PFSK-1 (cell line): ENCODE measurements around the gene EPHB3.

Experiments used
- FOXP2 ChIP-seq: optimal IDR thresholded peaks from 2 replicates; pipeline ENCODE3; 2011; ENCODE audit warnings: borderline replicate concordance, control low read depth, inconsistent platforms; ENCODE audit not compliant: insufficient read depth; ENCODE audit errors: extremely low read length, extremely low read depth
- POLR2AphosphoS5 ChIP-seq: IDR thresholded peaks from 2 replicates; pipeline ENCODE4 v1.6.1; 2012; ENCODE audit warnings: low read depth, mild to moderate bottlenecking, control low read depth, low read length, moderate library complexity
- SIN3A ChIP-seq: IDR thresholded peaks from 2 replicates; pipeline ENCODE4 v1.6.1; 2012; ENCODE audit warnings: mild to moderate bottlenecking, low read length, moderate library complexity, borderline replicate concordance; ENCODE audit not compliant: insufficient read depth
- TAF1 ChIP-seq: IDR thresholded peaks from 2 replicates; pipeline ENCODE4 v1.6.1; 2012; ENCODE audit warnings: low read length, control low read depth, borderline replicate concordance; ENCODE audit not compliant: insufficient read depth
- TF ChIP-seq, protein P1 (sequence below), 2 experiments: IDR thresholded peaks; 2 replicates each; pipeline versions ENCODE4 v1.6.1 to v1.8.0; 2011 to 2012; ENCODE audit warnings: low read depth in 2 of 2, low read length in 2 of 2, control low read depth in 1 of 2, inconsistent platforms in 1 of 2, mild to moderate bottlenecking in 1 of 2, moderate library complexity in 1 of 2; ENCODE audit not compliant: insufficient read depth in 1 of 2

Gene EPHB3

DNA sequence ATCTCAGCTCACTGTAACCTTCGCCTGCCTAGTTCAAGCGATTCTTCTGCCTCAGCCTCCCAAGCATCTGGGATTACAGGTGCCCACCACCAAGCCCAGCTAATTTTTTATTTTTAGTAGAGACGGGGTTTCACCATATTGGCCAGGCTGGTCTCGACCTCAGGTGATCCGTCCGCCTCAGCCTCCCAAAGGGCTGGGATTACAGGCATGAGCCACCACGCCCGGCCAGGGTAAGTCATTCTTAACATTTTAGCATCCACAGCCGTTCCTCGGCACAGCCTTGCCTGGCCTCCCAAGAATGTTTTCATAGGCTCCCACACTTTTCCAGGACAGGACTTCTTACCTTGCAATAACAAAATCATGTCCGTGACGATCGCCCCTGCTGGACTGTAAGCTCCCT, 8.7 kb upstream of the EPHB3 start:
- TF ChIP-seq, protein P1, sequence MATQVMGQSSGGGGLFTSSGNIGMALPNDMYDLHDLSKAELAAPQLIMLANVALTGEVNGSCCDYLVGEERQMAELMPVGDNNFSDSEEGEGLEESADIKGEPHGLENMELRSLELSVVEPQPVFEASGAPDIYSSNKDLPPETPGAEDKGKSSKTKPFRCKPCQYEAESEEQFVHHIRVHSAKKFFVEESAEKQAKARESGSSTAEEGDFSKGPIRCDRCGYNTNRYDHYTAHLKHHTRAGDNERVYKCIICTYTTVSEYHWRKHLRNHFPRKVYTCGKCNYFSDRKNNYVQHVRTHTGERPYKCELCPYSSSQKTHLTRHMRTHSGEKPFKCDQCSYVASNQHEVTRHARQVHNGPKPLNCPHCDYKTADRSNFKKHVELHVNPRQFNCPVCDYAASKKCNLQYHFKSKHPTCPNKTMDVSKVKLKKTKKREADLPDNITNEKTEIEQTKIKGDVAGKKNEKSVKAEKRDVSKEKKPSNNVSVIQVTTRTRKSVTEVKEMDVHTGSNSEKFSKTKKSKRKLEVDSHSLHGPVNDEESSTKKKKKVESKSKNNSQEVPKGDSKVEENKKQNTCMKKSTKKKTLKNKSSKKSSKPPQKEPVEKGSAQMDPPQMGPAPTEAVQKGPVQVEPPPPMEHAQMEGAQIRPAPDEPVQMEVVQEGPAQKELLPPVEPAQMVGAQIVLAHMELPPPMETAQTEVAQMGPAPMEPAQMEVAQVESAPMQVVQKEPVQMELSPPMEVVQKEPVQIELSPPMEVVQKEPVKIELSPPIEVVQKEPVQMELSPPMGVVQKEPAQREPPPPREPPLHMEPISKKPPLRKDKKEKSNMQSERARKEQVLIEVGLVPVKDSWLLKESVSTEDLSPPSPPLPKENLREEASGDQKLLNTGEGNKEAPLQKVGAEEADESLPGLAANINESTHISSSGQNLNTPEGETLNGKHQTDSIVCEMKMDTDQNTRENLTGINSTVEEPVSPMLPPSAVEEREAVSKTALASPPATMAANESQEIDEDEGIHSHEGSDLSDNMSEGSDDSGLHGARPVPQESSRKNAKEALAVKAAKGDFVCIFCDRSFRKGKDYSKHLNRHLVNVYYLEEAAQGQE (IDR thresholded peaks at IDR 0.05; ENCODE audit: insufficient read depth in 1 of 2, low read depth in 2 of 2, low read length in 2 of 2): no peak
- TF ChIP-seq SIN3A: no peak
- TF ChIP-seq TAF1: no peak
- TF ChIP-seq FOXP2: no peak
- TF ChIP-seq POLR2AphosphoS5: no peak

GRCh38 chr3:184553385-184553784, 8.2 kb upstream of the EPHB3 start:
- TF ChIP-seq SIN3A (no peak), FOXP2 (no peak), TAF1 (no peak), POLR2AphosphoS5 (no peak)
- TF ChIP-seq, protein P1 (IDR thresholded peaks at IDR 0.05; ENCODE audit: insufficient read depth in 1 of 2, low read depth in 2 of 2, low read length in 2 of 2): no peak

DNA sequence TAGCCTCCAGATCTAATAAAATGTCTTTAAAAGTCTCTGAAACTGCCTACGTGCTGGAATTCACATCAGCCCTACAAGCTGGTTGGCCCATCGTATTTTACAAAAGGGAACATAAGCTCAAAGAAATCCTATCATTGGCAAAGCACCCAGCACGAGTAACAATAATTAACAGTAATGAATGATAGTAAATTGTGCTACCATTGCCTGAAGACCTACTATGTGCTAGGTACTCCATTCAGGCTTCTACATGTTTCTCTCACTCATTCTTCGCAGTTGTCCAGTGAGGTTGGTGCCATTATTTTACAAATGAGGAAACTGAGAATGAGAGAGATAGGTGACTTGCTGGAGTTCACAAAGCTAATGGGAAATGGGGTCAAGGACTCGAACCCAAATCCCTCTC, 7.1 kb upstream of the EPHB3 start:
- TF ChIP-seq, protein P1 (IDR thresholded peaks at IDR 0.05; ENCODE audit: insufficient read depth in 1 of 2, low read depth in 2 of 2, low read length in 2 of 2): no peak
- TF ChIP-seq POLR2AphosphoS5: no peak
- TF ChIP-seq SIN3A: no peak

GRCh38 chr3:184556582-184557347, 4.8 kb upstream of the EPHB3 start:
- TF ChIP-seq POLR2AphosphoS5 (no peak), TAF1 (no peak), SIN3A (no peak), FOXP2 (no peak)
- TF ChIP-seq, protein P1 (IDR thresholded peaks at IDR 0.05; ENCODE audit: insufficient read depth in 1 of 2, low read depth in 2 of 2, low read length in 2 of 2): no peak

GRCh38 chr3:184557348-184557950, 4.1 kb upstream of the EPHB3 start:
- TF ChIP-seq FOXP2 (no peak), SIN3A (no peak), TAF1 (no peak), POLR2AphosphoS5 (no peak)
- TF ChIP-seq, protein P1 (IDR thresholded peaks at IDR 0.05; ENCODE audit: insufficient read depth in 1 of 2, low read depth in 2 of 2, low read length in 2 of 2): no peak
